NCI-H2029 (cell line): ENCODE measurements around the gene TMC5.
A peak's percentile ranks its signal among the peaks of the same experiment; 100 is the strongest.
"Not testable (repeated sequence)": the region's sequence is repeated elsewhere in the genome, so short reads cannot be mapped to it uniquely, and the experiment has no call there.

Experiments
- DNase-seq: peaks from one replicate; lab custom pipeline; 2025; lab: John Stamatoyannopoulos, UW

Gene TMC5

DNA sequence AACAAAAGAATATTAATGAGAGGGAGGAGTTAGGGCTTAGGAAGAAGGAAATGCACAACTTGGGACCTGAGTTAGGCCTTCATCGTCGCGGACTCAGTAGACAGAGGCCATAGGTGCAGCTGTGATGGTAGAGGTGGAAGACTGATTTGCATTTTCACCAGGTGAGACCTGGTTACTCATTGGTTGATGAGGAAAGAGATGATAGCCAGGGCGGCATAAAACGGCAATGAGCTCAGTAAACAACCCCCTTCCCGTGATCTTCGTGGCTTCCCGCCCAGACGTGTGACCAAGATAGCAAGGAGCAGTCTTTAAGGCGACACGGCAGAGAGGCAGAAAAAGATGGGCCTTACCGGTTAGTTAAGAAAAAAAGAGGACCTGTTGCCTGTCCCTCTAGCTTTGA is at the start of gene TMC5:
TSS of gene TMC5 (plus strand) at position 244 of the 400 bp plus-strand sequence. CDS start 22,156 bp downstream, outside the sequence.
- peak; percentile 75 for DNase-seq

- DNase-seq, result not testable (repeated sequence)
Observed at GRCh38 chr16:19372541-19372940, 45.1 kb upstream of the TMC5 start.

DNA sequence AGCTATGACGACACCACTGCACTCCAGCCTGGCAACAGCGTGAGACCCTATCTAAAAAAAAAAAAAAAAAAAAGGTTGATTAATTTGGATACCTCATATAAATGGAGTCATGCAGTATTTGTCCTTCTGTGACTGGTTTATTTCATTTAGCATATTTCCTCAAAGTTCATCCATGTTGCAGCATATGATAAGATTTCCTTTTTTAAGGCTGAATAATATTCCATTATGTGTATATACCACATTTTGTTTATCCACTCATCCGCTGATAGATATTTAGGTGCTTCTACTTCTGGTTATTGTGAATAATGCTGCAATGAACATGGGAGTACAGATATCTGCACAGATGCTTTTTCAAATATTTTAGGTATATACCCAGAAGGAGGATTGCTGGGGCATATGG is 43.3 kb upstream of the TMC5 start:
- no peak for DNase-seq

GRCh38 chr16:19375561-19376158 is 42.0 kb upstream of the TMC5 start:
- DNase-seq, result no peak

- no peak for DNase-seq
Observed at GRCh38 chr16:19377864-19378263, 39.8 kb upstream of the TMC5 start.

DNA sequence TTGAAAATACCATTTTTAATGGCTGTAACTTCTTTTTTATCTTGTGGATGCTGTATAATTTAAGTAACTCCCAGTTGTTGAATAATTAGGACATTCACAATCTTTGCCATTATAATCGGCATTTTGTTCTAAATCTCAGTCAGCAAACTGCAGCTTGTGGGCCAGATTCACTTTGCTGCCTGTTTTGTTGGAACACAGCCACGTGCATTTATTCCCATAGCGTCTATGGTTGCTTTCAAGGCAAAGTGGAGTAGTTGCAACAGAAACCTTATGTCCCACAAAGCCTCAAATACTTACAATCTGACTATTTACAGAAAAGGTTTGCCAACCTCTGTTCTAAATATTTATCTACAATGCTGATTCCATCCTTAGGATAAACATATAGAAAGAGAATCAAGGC is 39.2 kb upstream of the TMC5 start:
- DNase-seq, result no peak

DNA sequence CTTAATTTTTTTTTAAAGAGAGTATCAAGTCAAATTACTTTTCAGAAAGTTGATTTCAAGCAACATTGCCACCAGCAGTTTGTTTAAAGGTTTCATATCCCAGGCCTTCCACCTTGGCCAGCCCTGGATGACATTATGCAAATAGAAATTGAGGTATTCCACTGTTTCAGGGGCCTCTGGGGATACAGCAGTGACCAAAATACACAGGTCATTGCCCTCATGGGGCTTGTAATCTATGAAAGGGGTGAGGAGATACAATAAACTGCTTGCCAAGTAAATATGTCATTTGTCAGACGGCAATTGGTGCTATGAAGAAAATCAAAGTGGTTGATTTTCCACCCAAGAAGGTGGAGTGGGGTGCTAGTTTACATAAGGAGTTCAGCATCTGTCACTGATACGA is 37.8 kb upstream of the TMC5 start:
- DNase-seq, result no peak

DNA sequence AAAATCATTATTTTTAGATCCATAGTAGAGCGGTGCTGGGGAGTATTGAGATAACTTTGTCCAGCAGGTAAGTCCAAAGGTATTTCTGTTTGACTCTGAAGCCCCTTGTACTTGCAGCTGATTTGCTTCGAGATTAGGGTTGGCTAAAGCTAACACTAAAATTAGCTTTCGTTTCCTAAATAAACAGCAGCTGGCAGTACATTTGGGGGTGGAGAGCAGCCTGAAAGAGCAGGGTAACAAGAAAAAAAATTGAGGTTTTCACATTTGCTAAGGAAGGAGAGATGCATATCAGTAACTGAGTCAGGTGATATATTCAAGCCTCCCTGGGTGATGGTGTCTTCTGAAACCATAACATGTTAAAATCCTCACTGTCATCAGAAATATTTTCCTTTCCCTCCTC is 37.4 kb upstream of the TMC5 start:
- DNase-seq, result no peak

DNA sequence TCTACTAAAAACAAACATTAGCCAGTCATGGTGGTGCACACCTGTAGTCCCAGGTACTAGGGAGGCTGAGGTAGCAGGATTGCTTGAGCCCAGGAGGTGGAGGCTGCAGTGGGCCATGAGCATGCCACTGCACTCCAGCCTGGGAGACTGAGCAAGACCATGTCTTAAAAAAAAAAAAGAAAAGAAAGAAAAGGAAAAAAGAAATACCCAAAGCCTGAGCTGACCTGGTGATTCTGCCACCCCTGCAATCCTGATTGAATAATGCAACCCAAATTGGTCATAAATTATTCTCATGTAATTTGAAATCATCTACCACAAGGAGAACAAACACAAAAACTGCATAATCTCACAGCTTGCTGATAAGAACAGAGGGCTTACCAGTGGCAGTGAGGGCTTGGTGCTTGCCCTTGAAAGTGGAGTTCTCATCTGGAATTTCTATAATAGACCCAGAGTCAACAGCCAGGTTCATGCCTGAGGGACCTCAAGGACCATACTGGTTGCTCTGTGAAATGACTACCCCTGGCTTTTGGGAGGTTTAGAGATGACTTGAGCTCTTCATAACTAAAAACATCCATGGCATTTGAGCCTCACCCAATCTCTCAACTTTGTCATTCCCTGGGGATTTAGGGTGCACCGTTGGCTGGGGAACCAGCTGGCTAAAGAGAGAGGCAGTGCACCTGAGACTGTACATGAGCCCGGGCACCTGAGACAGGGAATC is 35.4 kb upstream of the TMC5 start:
- DNase-seq, result peak; percentile 86

DNA sequence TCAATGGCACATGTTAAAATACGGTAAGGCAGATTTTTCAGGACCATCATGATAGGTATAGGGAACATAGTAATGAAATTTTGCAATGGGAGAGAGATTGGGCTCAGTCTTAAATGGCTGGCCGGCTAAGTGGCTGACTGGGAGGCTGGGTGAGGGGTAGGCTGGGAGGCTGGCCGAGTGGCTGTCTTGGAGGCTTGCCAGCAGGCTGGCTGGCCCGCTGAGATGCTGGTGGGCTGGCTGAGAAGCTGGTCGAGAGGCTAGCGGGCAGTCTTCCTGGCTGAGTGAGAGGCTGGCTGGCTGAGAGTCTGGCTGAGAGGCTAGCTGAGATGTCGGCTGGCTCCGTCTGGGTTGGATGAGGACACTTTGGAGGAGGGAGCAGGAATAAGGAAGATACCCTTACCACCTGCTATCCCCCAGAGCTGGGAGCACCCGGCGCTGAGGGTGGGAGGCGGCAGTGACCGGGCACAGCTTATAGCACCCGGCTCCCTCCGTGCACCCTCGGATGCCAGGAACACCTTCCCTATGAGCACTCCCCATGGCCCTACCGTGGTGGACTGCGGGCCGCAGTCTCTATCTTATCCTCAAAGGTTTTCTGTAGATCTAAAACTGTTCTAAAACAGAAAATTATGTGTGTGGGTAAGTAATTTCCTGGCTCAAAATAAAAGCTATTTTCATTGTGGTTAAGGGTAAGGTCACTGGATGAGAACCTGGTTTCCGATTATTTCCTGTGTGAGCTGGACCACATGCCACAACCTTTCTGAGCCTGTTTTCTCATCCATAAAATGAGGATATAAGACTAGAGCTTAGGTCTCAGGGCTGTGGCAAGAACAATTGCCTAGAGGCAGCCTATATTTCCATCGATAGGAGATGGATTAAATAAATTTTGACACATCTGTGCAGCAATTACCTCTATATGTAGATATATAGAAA is 34.5 kb upstream of the TMC5 start:
- DNase-seq, result peak; percentile 85

DNA sequence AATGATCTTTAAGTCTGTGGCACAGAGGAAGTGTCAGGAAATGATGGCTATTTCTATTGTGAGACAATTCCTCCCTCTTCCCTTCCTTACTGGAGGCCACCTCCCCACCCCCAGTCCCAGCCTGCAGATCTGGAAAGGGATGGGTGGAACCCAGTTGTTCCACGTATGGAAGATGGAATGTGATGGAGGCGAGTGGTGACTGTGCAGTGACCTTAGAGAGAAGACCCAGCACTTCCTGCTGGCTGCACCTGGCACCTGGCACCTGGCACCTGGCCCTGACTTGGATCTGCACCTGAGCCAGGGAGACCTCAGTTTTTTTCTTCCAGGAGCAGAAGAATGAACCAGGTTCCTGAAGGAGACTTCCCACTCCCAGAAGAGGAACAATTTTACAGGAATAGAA is 33.0 kb upstream of the TMC5 start:
- DNase-seq, result peak; percentile 88

DNA sequence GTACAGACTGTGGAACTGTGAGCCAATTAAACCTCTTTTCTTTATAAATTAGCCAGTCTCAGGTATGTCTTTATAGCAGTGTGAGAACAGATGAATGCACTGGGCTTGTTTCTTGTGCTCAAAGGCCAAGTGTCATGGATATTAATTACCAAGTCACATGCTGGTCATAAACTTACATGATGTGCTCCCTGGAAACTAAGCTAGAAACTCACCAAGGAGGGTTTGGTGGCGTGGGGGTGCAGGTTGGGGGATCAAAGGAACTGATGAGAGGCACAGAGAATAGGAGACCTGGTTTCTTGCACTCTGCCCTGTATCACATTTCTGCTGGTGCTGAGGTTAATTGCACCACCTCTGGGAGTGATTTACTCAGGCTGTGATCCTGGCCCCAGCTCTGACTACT is 31.2 kb upstream of the TMC5 start:
- DNase-seq, result no peak

GRCh38 chr16:19389246-19389645 is 28.4 kb upstream of the TMC5 start:
- DNase-seq, result peak; percentile 78

GRCh38 chr16:19391185-19391776 is 26.4 kb upstream of the TMC5 start:
- not testable (repeated sequence) for DNase-seq

DNA sequence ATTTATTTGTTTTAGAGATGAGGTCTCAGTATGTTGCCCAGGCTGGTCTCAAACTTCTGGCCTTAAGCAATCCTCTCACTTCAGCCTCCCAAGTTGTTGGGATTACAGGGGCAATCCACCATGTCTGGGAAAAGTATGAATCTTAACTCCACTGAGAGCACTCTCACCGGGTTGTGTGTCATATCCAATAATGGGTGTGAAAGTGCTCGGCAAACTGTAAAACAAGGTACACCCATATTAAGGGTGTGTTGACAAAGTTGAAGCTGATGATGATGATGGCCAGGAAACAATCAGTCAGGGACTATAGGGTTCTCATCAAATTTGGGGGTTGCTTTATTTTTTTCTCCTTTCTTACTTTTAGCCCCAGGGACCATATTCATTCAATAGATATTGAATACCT is 25.3 kb upstream of the TMC5 start:
- no peak for DNase-seq

DNA sequence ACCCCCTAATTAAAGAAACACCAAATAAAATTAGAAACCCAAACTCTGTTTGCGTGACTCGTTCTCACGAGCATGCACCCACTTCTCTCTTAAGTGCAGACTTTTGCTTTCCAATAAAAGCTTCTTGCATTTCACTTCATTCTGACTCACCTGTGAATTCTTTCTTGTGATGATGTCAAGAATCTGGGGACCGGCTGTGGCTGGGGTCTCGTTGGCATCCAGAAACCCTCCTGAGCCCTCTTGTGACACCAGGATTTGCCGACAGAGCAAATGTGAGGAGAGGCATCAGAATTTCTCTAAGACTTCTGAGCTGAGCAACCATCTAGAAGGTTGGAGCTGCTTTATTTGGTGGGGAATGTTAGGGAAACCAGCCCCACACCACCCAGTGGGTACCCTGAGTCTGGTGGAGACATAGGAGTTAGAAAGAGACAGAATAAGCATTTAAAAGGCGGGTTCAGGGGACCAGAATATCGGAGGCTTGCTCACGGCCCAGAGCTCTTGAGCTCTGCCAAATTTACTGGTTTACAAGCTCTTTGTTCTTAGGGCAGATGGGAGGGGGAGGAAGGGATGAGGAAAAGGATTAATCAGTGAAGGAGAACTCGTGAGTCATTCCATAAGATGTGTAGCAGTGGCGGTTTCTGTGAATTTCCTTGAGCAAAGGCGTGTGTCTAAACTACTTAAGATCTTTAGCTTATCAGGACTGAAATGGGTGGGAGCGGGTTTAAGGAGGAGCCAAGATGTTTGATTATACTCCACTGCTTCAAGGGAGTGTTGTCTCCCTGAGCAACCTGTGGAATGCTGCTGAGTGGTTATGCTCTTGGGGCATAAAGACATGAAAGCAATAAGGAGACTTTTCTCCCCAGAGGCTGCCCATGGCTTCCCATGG is 24.2 kb upstream of the TMC5 start:
- DNase-seq, result no peak

- DNase-seq, result peak; percentile 53
Observed at GRCh38 chr16:19395646-19396267, 21.9 kb upstream of the TMC5 start.

GRCh38 chr16:19396555-19397011 is 21.1 kb upstream of the TMC5 start:
- DNase-seq, result peak; percentile 96

GRCh38 chr16:19397373-19397772 is 20.3 kb upstream of the TMC5 start:
- DNase-seq, result not testable (repeated sequence)

GRCh38 chr16:19400711-19401110 is 17.0 kb upstream of the TMC5 start:
- no peak for DNase-seq
